ENCODE measurements around the gene CDK5R2. TPM values are rescaled to one million over a fixed set of nuclear protein-coding genes. Genes with fewer than 3 reads are reported as not detected.
A peak's percentile ranks its signal among the peaks of the same experiment; 100 is the strongest.

The CDK5R2 gene
- total and polyA plus RNA-seq, 2 of the 13 experiments (the other 11 are each of a cell fraction or from before 2014, with no cell fraction given): not detected

DNA sequence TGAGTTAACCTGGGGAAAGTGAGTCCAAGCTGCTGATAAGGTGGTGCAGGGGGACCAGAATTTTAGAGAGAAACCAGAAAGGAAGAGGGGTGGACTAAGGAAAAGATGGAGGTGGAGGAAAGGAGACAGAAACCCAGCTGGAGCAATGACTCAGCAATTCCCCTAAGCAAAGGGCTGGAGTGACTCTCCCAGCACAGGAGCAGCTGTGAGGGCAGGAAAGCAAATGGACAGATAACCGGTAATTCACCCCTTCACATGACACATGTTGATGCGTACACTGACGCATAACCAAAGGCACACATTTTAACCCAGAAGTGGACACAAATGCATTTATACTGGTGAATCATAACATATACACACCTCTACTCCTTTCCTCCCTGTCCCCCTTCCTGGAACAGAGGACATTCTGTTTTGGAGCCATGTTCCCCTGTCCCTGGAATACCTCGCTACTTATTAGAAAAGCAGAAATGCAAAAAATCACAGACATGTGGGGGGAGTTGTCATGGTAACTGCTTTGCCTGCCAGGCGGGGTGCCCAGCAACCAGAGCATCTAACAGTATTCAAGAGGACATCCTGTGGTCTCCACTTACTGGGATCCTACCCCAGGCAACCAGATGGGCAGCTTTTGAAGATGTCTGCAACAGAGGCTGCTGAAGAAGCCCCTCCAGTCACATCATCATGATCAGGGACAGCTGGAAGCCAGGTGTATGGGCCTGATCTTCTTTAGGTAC lies 4.7 kb downstream of the CDK5R2 start (continued):
- TF ChIP-seq JUN (CRISPR knock-in tag; IDR thresholded peaks at IDR 0.05) (no peak), ZNF891 (CRISPR knock-in tag; IDR thresholded peaks at IDR 0.05) (no peak), ATF4 (CRISPR knock-in tag; IDR thresholded peaks at IDR 0.05) (no peak), SOX6 (IDR thresholded peaks at IDR 0.05) (no peak), SOX6 (CRISPR knock-in tag; IDR thresholded peaks at IDR 0.05) (no peak), NFE2 (CRISPR knock-in tag; IDR thresholded peaks at IDR 0.05) (peak; percentile 82; the same call in 1 of the 2 replicates)
- TF ChIP-seq, protein P1, sequence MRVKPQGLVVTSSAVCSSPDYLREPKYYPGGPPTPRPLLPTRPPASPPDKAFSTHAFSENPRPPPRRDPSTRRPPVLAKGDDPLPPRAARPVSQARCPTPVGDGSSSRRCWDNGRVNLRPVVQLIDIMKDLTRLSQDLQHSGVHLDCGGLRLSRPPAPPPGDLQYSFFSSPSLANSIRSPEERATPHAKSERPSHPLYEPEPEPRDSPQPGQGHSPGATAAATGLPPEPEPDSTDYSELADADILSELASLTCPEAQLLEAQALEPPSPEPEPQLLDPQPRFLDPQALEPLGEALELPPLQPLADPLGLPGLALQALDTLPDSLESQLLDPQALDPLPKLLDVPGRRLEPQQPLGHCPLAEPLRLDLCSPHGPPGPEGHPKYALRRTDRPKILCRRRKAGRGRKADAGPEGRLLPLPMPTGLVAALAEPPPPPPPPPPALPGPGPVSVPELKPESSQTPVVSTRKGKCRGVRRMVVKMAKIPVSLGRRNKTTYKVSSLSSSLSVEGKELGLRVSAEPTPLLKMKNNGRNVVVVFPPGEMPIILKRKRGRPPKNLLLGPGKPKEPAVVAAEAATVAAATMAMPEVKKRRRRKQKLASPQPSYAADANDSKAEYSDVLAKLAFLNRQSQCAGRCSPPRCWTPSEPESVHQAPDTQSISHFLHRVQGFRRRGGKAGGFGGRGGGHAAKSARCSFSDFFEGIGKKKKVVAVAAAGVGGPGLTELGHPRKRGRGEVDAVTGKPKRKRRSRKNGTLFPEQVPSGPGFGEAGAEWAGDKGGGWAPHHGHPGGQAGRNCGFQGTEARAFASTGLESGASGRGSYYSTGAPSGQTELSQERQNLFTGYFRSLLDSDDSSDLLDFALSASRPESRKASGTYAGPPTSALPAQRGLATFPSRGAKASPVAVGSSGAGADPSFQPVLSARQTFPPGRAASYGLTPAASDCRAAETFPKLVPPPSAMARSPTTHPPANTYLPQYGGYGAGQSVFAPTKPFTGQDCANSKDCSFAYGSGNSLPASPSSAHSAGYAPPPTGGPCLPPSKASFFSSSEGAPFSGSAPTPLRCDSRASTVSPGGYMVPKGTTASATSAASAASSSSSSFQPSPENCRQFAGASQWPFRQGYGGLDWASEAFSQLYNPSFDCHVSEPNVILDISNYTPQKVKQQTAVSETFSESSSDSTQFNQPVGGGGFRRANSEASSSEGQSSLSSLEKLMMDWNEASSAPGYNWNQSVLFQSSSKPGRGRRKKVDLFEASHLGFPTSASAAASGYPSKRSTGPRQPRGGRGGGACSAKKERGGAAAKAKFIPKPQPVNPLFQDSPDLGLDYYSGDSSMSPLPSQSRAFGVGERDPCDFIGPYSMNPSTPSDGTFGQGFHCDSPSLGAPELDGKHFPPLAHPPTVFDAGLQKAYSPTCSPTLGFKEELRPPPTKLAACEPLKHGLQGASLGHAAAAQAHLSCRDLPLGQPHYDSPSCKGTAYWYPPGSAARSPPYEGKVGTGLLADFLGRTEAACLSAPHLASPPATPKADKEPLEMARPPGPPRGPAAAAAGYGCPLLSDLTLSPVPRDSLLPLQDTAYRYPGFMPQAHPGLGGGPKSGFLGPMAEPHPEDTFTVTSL (CRISPR knock-in tag; IDR thresholded peaks at IDR 0.05; ENCODE audit: borderline replicate concordance): no peak
- TF ChIP-seq, protein P2, sequence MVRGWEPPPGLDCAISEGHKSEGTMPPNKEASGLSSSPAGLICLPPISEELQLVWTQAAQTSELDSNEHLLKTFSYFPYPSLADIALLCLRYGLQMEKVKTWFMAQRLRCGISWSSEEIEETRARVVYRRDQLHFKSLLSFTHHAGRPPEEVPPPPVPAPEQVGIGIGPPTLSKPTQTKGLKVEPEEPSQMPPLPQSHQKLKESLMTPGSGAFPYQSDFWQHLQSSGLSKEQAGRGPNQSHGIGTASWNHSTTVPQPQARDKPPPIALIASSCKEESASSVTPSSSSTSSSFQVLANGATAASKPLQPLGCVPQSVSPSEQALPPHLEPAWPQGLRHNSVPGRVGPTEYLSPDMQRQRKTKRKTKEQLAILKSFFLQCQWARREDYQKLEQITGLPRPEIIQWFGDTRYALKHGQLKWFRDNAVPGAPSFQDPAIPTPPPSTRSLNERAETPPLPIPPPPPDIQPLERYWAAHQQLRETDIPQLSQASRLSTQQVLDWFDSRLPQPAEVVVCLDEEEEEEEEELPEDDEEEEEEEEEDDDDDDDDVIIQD (CRISPR knock-in tag; IDR thresholded peaks at IDR 0.05; ENCODE audit: low read depth): no peak
